ENCODE data around the gene CFAP46. TPM values are rescaled to one million over a fixed set of nuclear protein-coding genes. Genes with fewer than 3 reads are reported as not detected.

Gene CFAP46
- total RNA-seq, 1 donor from 2014 or later = 0.20 TPM

DNA sequence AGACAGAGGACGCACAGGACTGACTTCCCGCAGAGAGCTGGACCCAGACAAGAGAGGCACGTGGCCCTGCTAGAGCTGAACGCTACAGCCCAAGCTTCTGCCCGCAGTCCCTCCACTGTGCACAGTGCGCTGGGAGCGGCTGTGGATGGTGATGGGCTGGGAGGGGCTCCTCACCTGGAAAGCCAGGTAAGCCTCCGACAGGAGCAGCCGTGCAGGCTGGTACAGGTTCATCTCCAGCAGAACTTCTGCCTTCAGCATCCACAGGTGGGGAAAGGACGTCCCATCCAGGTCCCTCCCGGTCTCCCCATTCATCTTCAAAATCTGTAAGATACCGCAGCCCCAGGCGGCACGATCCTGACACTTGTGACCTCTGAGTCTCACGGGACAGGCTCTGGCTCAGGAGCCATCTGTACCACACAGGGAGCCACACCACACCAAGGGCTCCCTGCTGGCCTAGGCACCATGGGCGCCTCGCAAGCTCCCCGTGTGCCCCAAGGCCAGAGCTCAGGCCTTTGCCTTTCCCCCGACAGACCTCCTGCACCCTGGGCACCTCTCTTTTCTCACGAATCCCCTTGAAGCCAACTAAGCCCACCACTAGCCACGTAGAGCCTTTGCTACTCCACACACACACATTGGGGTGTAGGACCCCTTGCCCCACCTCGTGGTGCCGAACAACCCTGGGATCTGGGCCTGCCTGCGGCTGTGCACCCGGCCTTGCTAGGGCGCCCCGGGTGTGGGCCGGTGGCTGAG lies 76.3 kb downstream of the CFAP46 start:
- no peak for DNase-seq (ENCODE audit: low read depth in 2 of 2)

DNA sequence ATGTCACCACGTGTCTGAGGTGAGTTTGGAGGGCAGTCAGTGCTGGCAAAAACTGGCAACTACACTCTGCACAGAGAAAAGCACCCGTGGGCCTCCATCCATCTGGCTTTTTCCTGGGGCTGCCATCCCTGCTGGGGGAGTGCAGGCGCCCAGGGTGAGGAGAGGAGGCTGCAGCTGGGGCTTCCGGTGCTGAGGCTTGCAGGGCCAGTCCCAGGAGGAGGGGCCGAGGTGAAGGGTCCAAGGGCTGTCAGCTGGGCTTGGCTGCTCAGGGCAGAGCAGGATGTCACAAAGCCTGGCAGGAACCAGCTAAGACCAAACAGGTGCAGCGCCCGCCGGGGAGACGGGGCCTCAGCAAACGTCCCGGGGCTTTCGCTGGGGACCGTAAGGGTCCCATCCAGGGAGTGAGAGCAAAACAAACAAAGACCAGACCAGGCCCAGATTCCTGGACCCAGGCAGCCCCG lies 77.2 kb downstream of the CFAP46 start:
- no peak for DNase-seq (ENCODE audit: low read depth in 2 of 2)

DNA sequence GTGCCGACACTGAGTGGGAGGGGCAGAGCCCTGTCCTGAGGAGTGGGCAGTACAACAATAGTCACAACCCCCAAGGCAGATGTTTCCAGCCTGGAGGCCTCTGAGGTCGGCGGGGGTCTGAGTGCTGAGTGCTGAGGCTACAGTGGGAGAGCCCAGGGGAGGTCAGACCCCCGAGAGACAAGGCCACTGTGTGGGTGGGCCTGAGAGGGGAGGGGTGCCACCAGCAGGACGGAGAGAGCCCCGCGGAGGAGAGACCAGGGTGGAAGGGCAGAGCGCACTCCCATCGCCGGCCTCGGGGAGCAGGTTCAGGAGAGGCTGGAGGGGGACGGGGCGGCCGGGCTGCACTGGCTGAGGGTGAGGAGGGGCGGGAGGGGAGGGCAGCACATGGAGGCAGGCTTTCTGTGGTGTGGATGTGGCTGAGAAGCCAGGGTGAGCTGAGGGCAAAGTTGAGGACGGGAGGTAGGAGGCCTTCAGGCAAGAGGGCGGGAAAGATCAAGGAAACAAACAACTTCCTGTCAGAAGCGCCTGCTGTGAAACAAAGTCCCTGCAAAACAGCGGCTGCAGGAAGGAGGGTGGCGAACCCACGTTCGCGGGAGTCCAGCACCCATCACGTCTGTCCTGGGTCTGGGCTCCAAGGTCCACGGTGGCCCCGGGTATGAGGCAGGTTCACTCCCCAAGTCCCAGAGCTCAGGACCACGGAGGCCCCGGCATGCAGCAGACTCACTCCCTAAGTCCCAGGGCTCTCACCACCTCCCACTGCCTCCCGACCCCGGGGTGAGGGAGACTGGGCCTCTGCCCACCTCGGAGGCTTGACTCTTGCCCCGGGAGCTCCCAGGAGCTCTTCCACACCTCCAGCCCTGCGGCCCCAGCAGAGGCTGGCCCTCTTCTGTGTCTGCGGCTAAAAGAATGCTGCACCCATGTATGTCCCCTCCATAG lies 79.6 kb downstream of the CFAP46 start:
- no peak for DNase-seq (ENCODE audit: low read depth in 2 of 2)

DNA sequence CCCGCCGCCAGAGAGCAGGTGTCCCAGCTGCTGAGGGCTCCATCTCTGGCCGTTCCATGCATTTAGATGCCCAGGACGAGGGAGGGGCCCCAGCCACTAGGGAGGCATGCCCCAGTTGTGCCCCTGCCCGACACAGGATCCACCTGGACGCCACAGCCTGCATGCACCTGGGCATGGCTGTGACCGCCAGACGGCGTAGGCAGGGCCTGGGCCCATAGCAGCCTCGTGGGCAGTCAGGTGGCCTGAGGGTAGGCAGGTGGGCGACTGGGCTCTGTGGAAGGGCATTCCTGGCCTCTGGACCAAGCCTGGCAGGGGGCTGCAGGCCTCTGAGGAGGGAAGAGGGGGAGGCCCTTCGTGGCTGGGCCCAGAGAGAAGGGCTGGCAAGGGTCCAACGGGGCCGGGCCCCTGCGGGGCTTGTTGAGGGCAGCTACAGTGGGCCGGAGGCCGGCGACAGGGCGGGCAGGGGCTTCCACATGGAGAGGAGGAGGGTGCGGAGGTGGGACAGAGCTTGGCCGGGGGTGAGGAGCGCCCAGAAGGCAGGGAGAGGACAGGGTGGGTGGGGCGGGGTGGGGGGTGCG lies 80.4 kb downstream of the CFAP46 start:
- no peak for DNase-seq (ENCODE audit: low read depth in 2 of 2)

DNA sequence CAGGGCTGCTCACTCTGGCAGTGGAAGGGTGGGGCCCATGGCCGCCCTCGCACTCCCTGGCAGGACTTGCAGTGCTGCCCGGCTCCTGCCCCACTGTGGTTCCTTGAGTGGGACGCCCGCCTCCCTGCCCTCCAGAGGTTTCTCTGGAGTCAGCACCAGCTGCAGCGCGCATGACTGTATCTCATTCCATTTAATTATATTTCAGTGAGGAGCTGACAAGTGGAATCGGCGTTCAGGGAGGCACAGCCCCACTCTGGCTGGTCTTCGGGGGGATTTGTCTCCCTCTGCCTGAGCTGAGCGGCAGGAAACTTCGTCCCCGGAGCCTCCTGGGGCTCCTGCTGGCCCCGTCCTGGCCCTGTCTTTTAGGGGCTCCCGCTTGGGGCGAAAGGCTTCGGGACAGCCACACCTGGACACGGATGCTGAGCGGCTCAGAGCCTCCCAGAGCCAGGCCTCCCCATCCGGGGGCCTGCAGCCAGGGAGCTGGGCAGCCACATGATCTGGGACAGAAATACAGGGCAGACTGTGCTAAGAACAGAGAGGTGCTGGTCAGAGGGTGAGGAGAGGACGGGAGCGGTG lies 81.2 kb downstream of the CFAP46 start:
- no peak for DNase-seq (ENCODE audit: low read depth in 2 of 2)

DNA sequence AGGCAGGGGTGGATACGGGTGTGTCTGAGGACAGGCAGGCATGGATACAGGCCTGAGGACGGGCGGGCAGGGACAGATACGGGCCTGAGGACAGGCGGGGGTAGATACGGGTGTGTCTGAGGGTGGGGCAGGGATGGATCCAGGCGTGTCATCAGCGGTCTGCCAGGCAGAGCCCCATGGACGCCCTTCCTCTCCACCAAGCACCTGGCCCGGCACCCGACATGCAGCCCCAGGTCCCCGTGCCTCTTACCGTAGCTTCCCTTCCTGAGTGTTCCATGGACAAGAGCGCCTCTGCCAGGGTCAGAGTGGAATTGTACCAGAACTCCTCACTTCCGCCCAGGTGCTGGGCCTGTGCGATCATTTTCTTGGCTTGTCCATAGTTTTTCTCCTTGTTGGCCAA lies 81.8 kb downstream of the CFAP46 start:
- DNase-seq (ENCODE audit: low read depth in 2 of 2) = no peak

DNA sequence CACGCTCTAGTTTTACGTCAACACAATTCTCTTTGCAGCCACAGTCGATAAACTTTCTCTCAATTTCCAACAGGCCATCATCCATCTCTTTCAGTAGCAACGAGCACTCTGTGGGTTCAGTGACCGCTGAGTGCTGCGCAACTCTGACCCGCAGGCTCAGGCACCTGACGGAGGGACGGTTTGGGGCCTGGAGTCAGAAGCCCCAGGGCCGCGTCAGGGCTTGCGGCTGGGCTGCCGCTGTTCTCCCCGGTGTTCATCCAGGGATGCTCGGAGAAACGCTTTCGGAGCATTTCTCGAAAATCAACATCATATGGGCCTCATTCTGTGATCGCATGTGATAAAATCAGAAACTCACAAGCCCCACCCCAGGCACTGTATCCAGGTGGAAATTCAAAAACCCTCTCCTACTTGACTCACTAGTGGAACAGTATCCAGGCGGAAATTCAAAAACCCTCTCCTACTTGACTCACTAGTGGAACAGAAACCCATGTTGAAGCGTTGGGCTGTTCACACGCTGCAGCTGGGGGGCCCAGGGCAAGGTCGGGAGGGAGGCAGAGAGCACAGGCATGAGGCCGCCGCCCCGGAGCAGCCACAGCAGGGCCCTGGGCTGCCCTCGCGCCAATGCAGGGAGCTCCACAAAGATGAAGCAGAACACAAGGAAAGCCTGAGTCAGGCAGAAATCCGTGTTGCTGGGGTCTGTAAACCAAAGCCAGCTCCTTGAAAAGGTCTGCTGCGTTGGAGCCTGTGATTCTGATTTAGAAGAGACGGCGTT lies 83.1 kb downstream of the CFAP46 start:
- no peak for DNase-seq (ENCODE audit: low read depth in 2 of 2)

DNA sequence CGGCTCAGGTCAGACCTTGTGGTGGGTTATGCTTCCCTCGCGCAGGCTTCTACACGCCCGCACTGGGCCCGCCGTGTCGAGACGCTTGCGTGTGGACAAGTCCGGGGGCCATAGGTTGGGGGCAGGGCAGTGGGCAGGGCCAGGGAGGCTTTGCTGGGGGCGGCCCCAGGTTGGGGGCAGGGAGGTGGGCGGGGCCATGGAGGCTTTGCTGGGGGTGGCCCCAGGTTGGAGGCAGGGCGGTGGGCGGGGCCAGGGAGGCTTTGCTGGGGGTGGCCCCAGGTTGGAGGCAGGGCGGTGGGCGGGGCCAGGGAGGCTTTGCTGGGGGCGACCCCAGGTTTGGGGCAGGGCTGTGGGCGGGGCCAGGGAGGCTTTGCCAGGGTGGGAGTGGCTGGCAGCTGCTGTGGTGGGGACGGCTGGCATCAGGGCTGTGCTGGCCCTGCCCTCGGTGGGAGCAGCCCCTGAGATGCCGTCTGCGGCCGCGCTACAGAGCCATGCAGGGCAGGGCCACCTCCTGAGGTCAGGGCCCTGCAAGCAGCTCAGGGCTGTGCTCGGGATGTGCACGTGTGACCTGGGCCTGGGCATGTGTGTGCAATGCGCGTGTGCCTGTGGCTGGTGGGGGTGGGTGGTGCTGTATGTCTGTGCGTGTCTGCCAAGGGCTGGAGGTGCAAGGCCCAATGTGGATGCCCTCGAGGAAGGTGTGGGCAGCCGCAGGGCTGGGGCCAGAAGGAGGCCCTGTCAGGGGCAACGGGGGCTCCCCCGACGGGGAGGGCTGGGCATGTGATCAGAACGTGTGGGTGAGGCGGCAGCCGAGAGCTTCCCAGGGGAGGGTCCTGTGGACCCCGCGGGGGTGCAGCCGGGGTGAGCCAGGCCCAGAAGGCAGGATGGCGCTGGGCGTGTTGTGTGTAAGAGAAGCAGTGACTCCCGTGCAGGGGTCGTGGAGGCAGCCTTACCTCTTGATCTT lies 84.0 kb downstream of the CFAP46 start:
- no peak for DNase-seq (ENCODE audit: low read depth in 2 of 2)

DNA sequence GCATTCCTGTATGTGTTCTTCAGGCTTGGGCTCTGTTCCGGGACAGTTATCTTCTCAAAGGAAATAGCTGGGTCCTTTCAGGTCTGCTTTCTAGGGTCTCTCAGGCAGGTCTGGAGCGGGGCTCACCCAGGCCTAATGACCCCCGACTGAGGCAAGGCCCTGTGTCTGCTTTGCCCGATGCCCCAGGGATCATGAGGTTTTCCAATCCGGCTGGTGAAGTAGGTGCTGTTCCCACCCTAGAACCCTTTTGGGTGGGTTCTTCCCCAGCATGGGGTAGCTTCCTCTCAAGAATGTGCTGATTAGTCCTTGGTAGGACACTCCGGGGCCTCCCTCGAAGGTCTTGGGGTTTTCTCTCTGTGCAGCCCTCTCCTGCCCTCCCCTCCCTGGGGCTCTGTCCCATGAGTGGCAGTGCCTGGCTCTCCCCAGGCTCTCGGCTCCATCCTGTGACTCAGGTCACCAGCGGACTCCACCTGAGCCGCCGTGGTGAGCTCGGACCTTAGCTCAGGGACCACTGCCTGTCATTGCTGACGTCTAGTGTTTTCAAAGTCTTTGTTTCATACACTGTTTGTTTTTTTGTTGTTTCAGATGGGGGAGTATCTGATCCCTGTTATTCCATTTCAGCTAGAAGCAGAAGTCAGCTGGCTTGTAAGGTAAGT lies 85.4 kb downstream of the CFAP46 start:
- no peak for DNase-seq (ENCODE audit: low read depth in 2 of 2)

DNA sequence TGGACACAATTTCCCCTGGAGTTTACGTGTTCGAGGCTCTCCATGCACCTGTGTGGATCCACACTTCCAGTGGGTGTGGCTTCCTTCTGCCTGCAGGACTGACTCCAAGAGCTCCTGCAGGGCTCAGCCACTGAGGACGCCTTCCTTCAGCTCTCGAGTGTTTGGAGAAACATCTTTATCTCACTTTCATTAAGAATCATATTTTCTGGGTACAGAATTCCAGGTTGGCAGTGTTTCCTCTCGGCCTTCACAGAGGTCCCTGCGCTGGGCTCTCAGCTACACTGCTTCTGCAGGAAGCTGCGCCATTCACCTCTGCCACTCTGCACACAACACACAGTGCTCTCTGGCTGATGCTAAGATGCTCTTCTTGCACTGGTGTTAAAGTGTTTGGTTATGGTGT lies 86.5 kb downstream of the CFAP46 start:
- DNase-seq (ENCODE audit: low read depth in 2 of 2) = no peak

DNA sequence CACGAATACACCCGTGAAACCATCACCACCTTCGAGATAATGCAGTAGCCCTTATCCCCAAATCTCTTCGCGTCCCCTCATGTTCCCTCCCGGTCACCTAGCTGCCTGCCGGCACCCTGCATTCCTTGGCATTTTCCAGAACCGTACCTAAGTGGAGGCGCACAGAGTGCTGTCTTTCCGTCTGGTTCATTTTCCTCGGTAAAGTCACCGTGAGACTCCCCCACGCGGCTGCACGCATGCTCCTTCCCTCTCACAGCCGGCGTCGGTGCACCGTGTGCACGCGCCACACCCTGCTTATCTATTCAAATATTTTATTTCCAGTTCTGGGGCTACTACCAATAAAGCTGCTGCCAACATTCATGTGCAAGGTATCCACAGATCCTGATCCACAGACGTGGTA lies 90.9 kb downstream of the CFAP46 start:
- DNase-seq (ENCODE audit: low read depth in 2 of 2) = no peak

DNA sequence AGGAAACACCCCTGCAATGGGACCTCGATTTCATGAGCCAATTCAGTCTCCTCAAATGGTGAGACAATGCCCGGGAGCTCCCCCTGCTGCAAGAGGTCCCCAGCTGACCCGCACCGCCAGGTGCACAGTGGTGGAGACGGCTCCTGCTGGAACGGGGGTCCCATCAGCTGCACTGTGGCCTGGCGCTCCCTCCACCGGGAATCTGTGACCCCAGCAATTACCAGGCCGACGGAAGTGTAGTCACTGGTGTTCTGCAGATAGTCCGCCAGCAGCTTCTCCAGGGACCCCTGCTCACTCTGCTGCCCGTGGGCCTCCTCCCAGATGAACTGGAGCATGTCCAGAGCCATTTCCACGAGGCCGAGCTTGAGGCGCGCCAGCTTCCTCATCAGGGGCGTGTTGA lies 91.5 kb downstream of the CFAP46 start:
- DNase-seq (ENCODE audit: low read depth in 2 of 2) = no peak

DNA sequence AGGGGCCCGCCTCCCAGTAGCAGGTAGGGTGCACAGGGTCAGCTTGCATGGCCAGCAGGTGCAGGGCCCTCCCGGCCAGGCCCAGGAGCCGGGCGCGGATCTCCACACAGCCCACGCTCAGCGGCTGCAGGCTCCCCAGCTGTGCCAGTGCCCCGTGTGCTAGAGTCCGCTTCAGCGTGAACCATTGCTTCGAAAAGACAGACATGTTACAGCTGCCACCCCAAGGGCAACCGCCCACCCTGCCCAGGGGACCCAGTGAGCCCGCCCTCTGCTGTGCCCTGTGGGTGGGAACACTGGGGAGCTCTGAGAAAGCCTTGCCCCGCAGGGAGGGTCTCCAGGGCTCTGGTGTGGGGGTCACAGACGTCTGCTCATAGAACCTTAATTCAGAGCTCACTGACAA lies 92.1 kb downstream of the CFAP46 start:
- no peak for DNase-seq (ENCODE audit: low read depth in 2 of 2)

DNA sequence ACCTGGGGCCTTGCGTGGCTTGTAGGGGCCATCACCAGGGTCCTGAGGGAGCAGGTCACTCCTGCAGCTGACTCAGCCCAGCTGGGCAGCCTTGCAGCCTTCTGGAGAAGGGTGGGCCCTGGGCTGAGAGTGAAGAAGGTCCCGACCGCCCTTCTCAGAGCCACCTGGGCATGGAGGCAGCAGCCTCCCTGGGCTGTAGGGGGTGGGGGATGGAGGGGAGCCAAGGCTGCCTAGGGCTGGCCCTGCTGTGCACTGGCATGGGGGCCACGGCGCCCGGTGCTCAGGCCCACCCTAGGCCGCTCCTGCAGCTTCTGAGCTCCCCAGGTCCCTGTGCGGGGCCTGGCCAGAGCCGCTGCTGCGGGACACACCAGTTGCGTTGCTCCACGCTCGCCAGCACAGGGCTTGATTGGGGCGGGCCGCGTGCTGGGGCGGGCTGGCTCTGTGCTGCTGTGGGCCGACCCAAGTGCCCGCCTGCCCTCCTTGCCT lies 92.8 kb downstream of the CFAP46 start:
- DNase-seq (ENCODE audit: low read depth in 2 of 2) = no peak

DNA sequence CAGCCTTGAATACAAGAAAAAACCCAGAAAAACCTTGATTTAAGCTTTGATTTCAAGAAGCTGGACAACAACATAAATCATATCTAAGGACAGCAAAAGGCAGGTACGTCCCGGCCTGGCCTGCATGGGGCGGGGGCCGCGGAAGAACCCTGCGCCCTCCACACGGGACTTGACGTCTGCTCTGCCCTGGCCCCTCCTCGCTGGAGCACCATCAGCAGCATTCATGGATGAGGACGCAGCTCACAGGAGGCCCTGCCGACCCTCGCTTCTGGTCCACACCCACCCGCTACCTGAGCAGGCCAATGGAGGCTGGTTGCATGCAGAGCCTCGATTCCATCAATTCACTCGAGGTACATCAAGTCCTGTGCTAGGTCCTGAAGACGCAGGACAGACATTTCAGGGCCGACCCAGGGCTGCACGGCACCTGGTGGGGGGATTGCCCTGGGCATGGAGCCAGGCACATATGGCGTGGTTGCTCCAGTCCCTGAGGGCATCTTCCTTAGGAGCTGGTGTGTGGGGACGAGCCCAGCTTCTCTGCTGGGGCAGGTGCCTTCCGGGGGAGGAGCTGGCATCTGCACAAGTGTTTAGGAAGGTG lies 93.3 kb downstream of the CFAP46 start:
- no peak for DNase-seq (ENCODE audit: low read depth in 2 of 2)

DNA sequence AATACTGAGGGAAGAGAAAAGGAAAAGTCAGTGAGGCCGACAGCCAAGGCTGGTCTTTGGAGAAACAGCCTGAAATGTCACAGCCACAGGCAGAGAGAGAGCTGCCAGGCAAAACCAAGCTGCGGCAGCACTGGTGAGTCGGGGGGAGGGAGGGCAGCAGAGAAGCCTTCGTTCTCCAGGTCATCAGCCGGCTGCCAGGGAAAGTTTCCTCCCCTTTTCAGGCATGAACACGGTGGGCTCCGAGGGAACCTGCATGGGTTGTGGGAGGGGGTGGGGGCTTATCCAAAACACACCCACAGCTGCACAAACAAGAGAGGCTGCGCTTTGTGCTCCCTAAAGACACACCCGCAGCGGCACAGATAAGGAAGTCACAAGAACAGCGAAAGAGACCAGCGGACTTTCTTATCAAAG lies 94.1 kb downstream of the CFAP46 start:
- no peak for DNase-seq (ENCODE audit: low read depth in 2 of 2)

DNA sequence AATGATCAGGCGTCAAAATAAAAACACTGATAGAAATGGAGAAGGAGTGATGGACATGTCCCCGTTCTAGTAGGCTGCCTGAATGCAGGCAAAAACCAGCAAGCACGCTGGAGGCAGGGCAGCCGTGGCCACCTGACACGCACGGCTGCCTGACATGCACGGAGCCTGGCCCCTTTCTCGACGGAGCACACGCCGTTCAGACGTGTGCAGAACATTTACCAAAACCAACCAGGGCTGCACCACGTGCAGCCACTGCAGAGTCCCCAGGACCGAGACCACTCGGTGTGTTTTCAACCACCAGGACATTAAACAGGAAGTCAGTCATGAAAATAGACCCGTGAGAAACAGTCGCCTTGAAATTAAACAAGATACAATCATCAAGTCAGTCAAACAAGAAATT lies 94.5 kb downstream of the CFAP46 start:
- no peak for DNase-seq (ENCODE audit: low read depth in 2 of 2)

DNA sequence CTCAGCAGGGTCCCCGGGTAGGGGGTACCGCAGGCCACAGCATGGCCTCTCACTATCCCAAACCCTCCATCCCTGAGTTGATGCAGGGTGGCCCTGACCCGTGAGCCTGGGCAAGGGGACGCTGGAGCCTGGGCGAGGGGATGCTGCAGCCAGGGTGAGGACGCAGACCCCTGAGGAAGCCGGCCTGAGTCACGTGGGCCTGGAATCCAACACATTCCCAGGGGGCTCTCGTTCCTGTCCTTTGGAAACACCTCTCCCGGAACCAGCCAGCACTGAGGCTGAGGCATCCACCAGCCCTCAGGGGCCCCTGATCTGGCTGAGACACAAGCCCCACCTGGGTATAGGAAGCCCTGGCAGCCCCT lies 95.0 kb downstream of the CFAP46 start:
- DNase-seq (ENCODE audit: low read depth in 2 of 2) = no peak

Data from lung microvascular endothelial cell (primary cell).